IMR-90 (cell line): ENCODE data around the gene RNASE7. TPM values are rescaled to one million over a fixed set of nuclear protein-coding genes. Genes with fewer than 3 reads are reported as not detected.

ENCODE experiments used
- ATAC-seq: fragments of 200-7000 bp; cut with Tn5 transposase; 2 replicates; pipeline ENCODE4 v1.9.1; 2020; ENCODE audit warnings: low read depth, mild to moderate bottlenecking, moderate library complexity
- BruUV-seq: library from RNA; stranded (reverse); fragments of 400-500 nt; replicated peaks from 2 replicates; lab custom pipeline; 2021; lab: Mats Ljungman, UMichigan
- CTCF ChIA-PET: fragments of 300-600 bp; formaldehyde crosslinking; extraction: SDS; loops from one replicate; lab custom pipeline; 2021; ENCODE audit warnings: antibody characterized with exemption; lab: Yijun Ruan, JAX
- POLR2A ChIA-PET: fragments of 300-600 bp; sonication (Branson Sonifier 250); formaldehyde crosslinking; loops from one replicate; lab custom pipeline; 2022; ENCODE audit warnings: antibody characterized with exemption; ENCODE audit not compliant: unreplicated experiment; lab: Charles Lee
- DNase-seq: peaks from one replicate; pipeline ENCODE4 v3.0.0; 2013
- H2AFZ ChIP-seq: replicated peaks from 2 replicates; pipeline ENCODE3; 2013; ENCODE audit warnings: low read length, mild to moderate bottlenecking; ENCODE audit not compliant: poor library complexity
- H2AK5ac ChIP-seq: 2 replicates; pipeline ENCODE4 v1.6.1; 2013; ENCODE audit warnings: low read depth, low read length, inconsistent platforms
- H2AK9ac ChIP-seq: replicated peaks from 2 replicates; pipeline ENCODE3; 2013; ENCODE audit warnings: mild to moderate bottlenecking, low read depth, low read length, moderate library complexity; ENCODE audit not compliant: poor library complexity
- H2BK120ac ChIP-seq: 2 replicates; pipeline ENCODE4 v1.6.1; 2013; ENCODE audit warnings: low read depth, low read length, inconsistent platforms
- H2BK15ac ChIP-seq: 3 replicates; pipeline ENCODE4 v1.6.1; 2013; ENCODE audit warnings: low read depth, low read length, inconsistent platforms
- H2BK20ac ChIP-seq: 2 replicates; pipeline ENCODE4 v1.6.1; 2013; ENCODE audit warnings: low read depth, mild to moderate bottlenecking, inconsistent platforms, low read length, moderate library complexity
- H2BK5ac ChIP-seq: 2 replicates; pipeline ENCODE4 v1.6.1; 2013; ENCODE audit warnings: mild to moderate bottlenecking, low read depth, low read length, inconsistent platforms; ENCODE audit not compliant: poor library complexity, severe bottlenecking
- H3K14ac ChIP-seq: replicated peaks from 2 replicates; pipeline ENCODE4 v1.6.1; 2013; ENCODE audit warnings: low read depth, low read length, inconsistent platforms
- H3K18ac ChIP-seq: 2 replicates; pipeline ENCODE4 v1.6.1; 2013; ENCODE audit warnings: low read depth, low read length, control low read depth
- H3K23ac ChIP-seq: 2 replicates; pipeline ENCODE4 v1.6.1; 2013; ENCODE audit warnings: low read depth, low read length, inconsistent platforms
- H3K27ac ChIP-seq: 2 replicates; pipeline ENCODE4 v1.5.1; 2013; ENCODE audit warnings: mild to moderate bottlenecking, control low read depth, low read length; ENCODE audit not compliant: insufficient read depth
- H3K27me3 ChIP-seq: 2 replicates; pipeline ENCODE4 v1.6.1; 2013; ENCODE audit warnings: low read length; ENCODE audit not compliant: control insufficient read depth, insufficient read depth
- H3K36me3 ChIP-seq: 2 replicates; pipeline ENCODE4 v1.6.1; 2013; ENCODE audit warnings: low read length, mixed read lengths; ENCODE audit not compliant: control insufficient read depth, insufficient read depth
- H3K4ac ChIP-seq: 2 replicates; pipeline ENCODE4 v1.6.1; 2013; ENCODE audit warnings: low read depth, low read length, inconsistent platforms
- H3K4me1 ChIP-seq: 2 replicates; pipeline ENCODE4 v1.6.1; 2013; ENCODE audit warnings: low read length, mixed read lengths; ENCODE audit not compliant: control insufficient read depth, insufficient read depth
- H3K4me2 ChIP-seq: 2 replicates; pipeline ENCODE4 v1.6.1; 2013; ENCODE audit warnings: low read depth, mild to moderate bottlenecking, control low read depth, low read length, moderate library complexity
- H3K4me3 ChIP-seq: 2 replicates; pipeline ENCODE4 v1.5.1; 2013; ENCODE audit warnings: low read depth, mild to moderate bottlenecking, control low read depth, low read length, moderate library complexity; ENCODE audit not compliant: insufficient read depth
- H3K56ac ChIP-seq: 2 replicates; pipeline ENCODE4 v1.6.1; 2013; ENCODE audit warnings: low read length, inconsistent platforms; ENCODE audit not compliant: insufficient read depth; ENCODE audit errors: extremely low read depth
- H3K79me1 ChIP-seq, 2 experiments: 2 replicates each; pipeline ENCODE4 v1.6.1; 2013; ENCODE audit warnings: low read length in 2 of 2, inconsistent platforms in 1 of 2, low read depth in 1 of 2
- H3K9ac ChIP-seq: 2 replicates; pipeline ENCODE4 v1.6.1; 2013; ENCODE audit warnings: low read depth, low read length, control low read depth
- H3K9me1 ChIP-seq: 2 replicates; pipeline ENCODE4 v1.6.1; 2013; ENCODE audit warnings: low read length, inconsistent platforms; ENCODE audit not compliant: insufficient read depth
- H3K9me3 ChIP-seq: 2 replicates; pipeline ENCODE4 v1.6.1; 2013; ENCODE audit warnings: low read length; ENCODE audit not compliant: control insufficient read depth, insufficient read depth
- H4K20me1 ChIP-seq: 2 replicates; pipeline ENCODE4 v1.6.1; 2013; ENCODE audit warnings: low read length, inconsistent platforms; ENCODE audit not compliant: insufficient read depth
- H4K5ac ChIP-seq: 2 replicates; pipeline ENCODE4 v1.6.1; 2013; ENCODE audit warnings: mild to moderate bottlenecking, low read depth, low read length, control low read depth
- H4K8ac ChIP-seq, 2 experiments: 2 replicates each; pipeline ENCODE4 v1.6.1; 2013; ENCODE audit warnings: low read depth in 2 of 2, low read length in 2 of 2, control low read depth in 1 of 2, inconsistent platforms in 1 of 2
- H4K91ac ChIP-seq: 2 replicates; pipeline ENCODE4 v1.6.1; 2013; ENCODE audit warnings: low read depth, low read length, inconsistent platforms; ENCODE audit not compliant: insufficient read depth
- BHLHE40 ChIP-seq: fragments of 150-350 bp; IDR thresholded peaks from 2 replicates; pipeline ENCODE4 v1.6.1; 2016; ENCODE audit warnings: mild to moderate bottlenecking, low read depth, low read length
- CEBPB ChIP-seq: IDR thresholded peaks from 2 replicates; pipeline ENCODE4 v1.6.1; 2012; ENCODE audit warnings: low read depth, low read length, improper control_type of control experiment
- CHD1 ChIP-seq: IDR thresholded peaks from 2 replicates; pipeline ENCODE4 v1.6.1; 2012; ENCODE audit warnings: low read depth, low read length, improper control_type of control experiment
- CTCF ChIP-seq: conservative IDR thresholded peaks from 2 replicates; pipeline ENCODE4 v1.5.1; 2012; ENCODE audit warnings: mild to moderate bottlenecking, low read depth, low read length, improper control_type of control experiment
- ELK1 ChIP-seq: fragments of 150-350 bp; IDR thresholded peaks from 2 replicates; pipeline ENCODE4 v1.6.1; 2016; ENCODE audit warnings: low read depth, mild to moderate bottlenecking, low read length, moderate library complexity, borderline replicate concordance
- FOS ChIP-seq: fragments of 150-350 bp; IDR thresholded peaks from 2 replicates; pipeline ENCODE4 v1.6.1; 2016; ENCODE audit warnings: low read depth, low read length
- MAFK ChIP-seq: IDR thresholded peaks from 2 replicates; pipeline ENCODE4 v1.6.1; 2012; ENCODE audit warnings: low read depth, low read length, improper control_type of control experiment
- MAZ ChIP-seq: IDR thresholded peaks from 2 replicates; pipeline ENCODE4 v1.6.1; 2012; ENCODE audit warnings: low read depth, mild to moderate bottlenecking, low read length, improper control_type of control experiment, moderate library complexity, borderline replicate concordance
- MXI1 ChIP-seq: IDR thresholded peaks from 2 replicates; pipeline ENCODE4 v1.6.1; 2012; ENCODE audit warnings: low read depth, mild to moderate bottlenecking, low read length, moderate library complexity, borderline replicate concordance
- NFE2L2 ChIP-seq: fragments of 150-350 bp; IDR thresholded peaks from 2 replicates; pipeline ENCODE4 v1.6.1; 2016; ENCODE audit warnings: low read depth, mild to moderate bottlenecking, low read length
- POLR2A ChIP-seq: IDR thresholded peaks from 2 replicates; pipeline ENCODE4 v1.6.1; 2012; ENCODE audit warnings: mild to moderate bottlenecking, low read depth, low read length
- RAD21 ChIP-seq: IDR thresholded peaks from 2 replicates; pipeline ENCODE4 v1.6.1; 2012; ENCODE audit warnings: low read length, improper control_type of control experiment
- RCOR1 ChIP-seq: IDR thresholded peaks from 2 replicates; pipeline ENCODE4 v1.6.1; 2012; ENCODE audit warnings: mild to moderate bottlenecking, low read length, improper control_type of control experiment; ENCODE audit not compliant: insufficient replicate concordance
- RFX5 ChIP-seq: IDR thresholded peaks from 2 replicates; pipeline ENCODE4 v1.8.0; 2012; ENCODE audit warnings: low read depth, mild to moderate bottlenecking, low read length, moderate library complexity
- SMC3 ChIP-seq: fragments of 150-350 bp; IDR thresholded peaks from 2 replicates; pipeline ENCODE4 v1.6.1; 2016; ENCODE audit warnings: low read depth, mild to moderate bottlenecking, antibody characterized with exemption, low read length, moderate library complexity
- USF2 ChIP-seq: fragments of 150-350 bp; IDR thresholded peaks from 2 replicates; pipeline ENCODE4 v1.6.1; 2017; ENCODE audit warnings: mild to moderate bottlenecking, antibody characterized with exemption, low read length, low read depth
- WGBS, 2 experiments: methylation state at CpG; one replicate each; pipeline versions ENCODE4 v1.1.5 to v1.1.7; 2013; ENCODE audit warnings: missing lambda C conversion rate in 2 of 2; ENCODE audit not compliant: insufficient read length in 1 of 2; ENCODE audit errors: extremely low coverage in 2 of 2; 5-methylcytosine and 5-hydroxymethylcytosine counted together
- dilution Hi-C: fragments of 300-500 bp; cut with HindIII; formaldehyde crosslinking; loops from one replicate; pipeline ENCODE4 v1.14.3; 2018; ENCODE audit warnings: low sequenced_read_pairs; ENCODE audit not compliant: unreplicated experiment
- in situ Hi-C: fragments of 300-500 bp; cut with MboI; formaldehyde crosslinking; loops from 3 replicates; pipeline ENCODE4 v1.14.3; 2019; ENCODE audit warnings: low sequenced_read_pairs, inconsistent platforms, mixed read lengths
- intact Hi-C: fragments of 100-400 bp; cut with micrococcal nuclease; formaldehyde crosslinking; loops from 2 replicates; pipeline ENCODE4 v1.10.0; 2022
- polyA plus RNA-seq, 3 experiments: library from polyadenylated mRNA; depleted of rRNA; stranded (reverse); fragments of >200 nt; gene quantifications; 2 replicates each; pipeline ENCODE4 v1.2.3, GENCODE V29; 2012; ENCODE audit warnings: low replicate concordance in 1 of 3
- total RNA-seq: library from RNA; depleted of rRNA; stranded (reverse); fragments of >200 nt; gene quantifications from 2 replicates; pipeline ENCODE4 v1.2.3, GENCODE V29; 2012

RNASE7 gene
- total and polyA plus RNA-seq, 2 of the 4 experiments (the other 2 are of a cell fraction): not detected

- Histone ChIP-seq H3K27ac (no peak overlapping the region), H4K5ac (no peak overlapping the region), H3K4me2 (no peak overlapping the region), H3K79me1 (no peaks in the 10 kb centered on the region), H3K4me1 (no peaks in the 10 kb centered on the region), H3K27me3 (peaks cover 59% of the 10 kb centered on the region), H2AFZ (peak overlapping the region; percentile 24), H2AK5ac (no peak overlapping the region), H3K23ac (no peak overlapping the region; the same call in 1 of the 2 replicates), H3K36me3 (no peaks in the 10 kb centered on the region), H3K9ac (no peak overlapping the region), H2BK20ac (no peak overlapping the region), H4K8ac (no peak overlapping the region), H3K9me3 (no peaks in the 10 kb centered on the region), H3K14ac (no peak overlapping the region), H2BK120ac (no peak overlapping the region), H2BK5ac (no peak overlapping the region), H4K91ac (no peak overlapping the region), H3K18ac (no peak overlapping the region), H3K4me3 (no peak overlapping the region), H3K56ac (no peak overlapping the region), H2BK15ac (no peak overlapping the region), H3K4ac (no peak overlapping the region), H3K9me1 (no peaks in the 10 kb centered on the region), H4K20me1 (no peaks in the 10 kb centered on the region), H2AK9ac (no peak overlapping the region)
- TF ChIP-seq USF2 (no peak), NFE2L2 (no peak), CTCF (no peak), RCOR1 (no peak), MAZ (no peak), CHD1 (no peak), RFX5 (no peak), RAD21 (no peak), MAFK (no peak), FOS (no peak), MXI1 (no peak), BHLHE40 (no peak), CEBPB (no peak), ELK1 (no peak), POLR2A (no peak), SMC3 (no peak)
- ChIA-PET CTCF (no interaction called here), POLR2A (no interaction called here)
- in situ Hi-C loops: no loop called here
- 83% methylated on average over 1 of the region's 5 CpGs; no CpG with 5 or more reads in 1 of the 2 experiments for WGBS, 2 experiments
- BruUV-seq: no TSS peak
- dilution Hi-C loops: no loop called here
- intact Hi-C loops: no loop called here
- no peak for DNase-seq
- ATAC-seq: no peak
Measured at GRCh38 chr14:21022686-21023085, 19.5 kb upstream of the RNASE7 start.
